ENCODE results near the gene CTSE.
"Not testable (repeated sequence)": the region's sequence is repeated elsewhere in the genome, so short reads cannot be mapped to it uniquely, and the experiment has no call there.

The CTSE gene

GRCh38 chr1:206020393-206021007 is 3.2 kb downstream of the CTSE start:
- no peak for DNase-seq (ENCODE audit: low read depth in 1 of 2, low spot score in 1 of 2)

- DNase-seq (ENCODE audit: low read depth in 1 of 2, low spot score in 1 of 2) = no peak
Measured at GRCh38 chr1:206015071-206015470, 8.6 kb downstream of the CTSE start.

GRCh38 chr1:206014601-206015000 is 9.1 kb downstream of the CTSE start:
- DNase-seq (ENCODE audit: low read depth in 1 of 2, low spot score in 1 of 2) = no peak

- no peak for DNase-seq (ENCODE audit: low read depth in 1 of 2, low spot score in 1 of 2)
Measured at GRCh38 chr1:206013026-206013795, 10.5 kb downstream of the CTSE start.

- DNase-seq (ENCODE audit: low read depth in 1 of 2, low spot score in 1 of 2) = no peak
Measured at GRCh38 chr1:206012086-206012859, 11.4 kb downstream of the CTSE start.

GRCh38 chr1:206011057-206011456 is 12.6 kb downstream of the CTSE start:
- DNase-seq (ENCODE audit: low read depth in 1 of 2, low spot score in 1 of 2) = no peak

GRCh38 chr1:206010060-206010459 is 13.6 kb downstream of the CTSE start:
- DNase-seq (ENCODE audit: low read depth in 1 of 2, low spot score in 1 of 2) = no peak

- no peak for DNase-seq (ENCODE audit: low read depth in 1 of 2, low spot score in 1 of 2)
Measured at GRCh38 chr1:206006946-206007345, 16.7 kb downstream of the CTSE start.

- no peak for DNase-seq (ENCODE audit: low read depth in 1 of 2, low spot score in 1 of 2)
Measured at GRCh38 chr1:206005778-206006180, 17.9 kb downstream of the CTSE start.

- no peak for DNase-seq (ENCODE audit: low read depth in 1 of 2, low spot score in 1 of 2)
Measured at GRCh38 chr1:206005234-206005633, 18.5 kb downstream of the CTSE start.

GRCh38 chr1:206004826-206005225 is 18.9 kb downstream of the CTSE start:
- DNase-seq (ENCODE audit: low read depth in 1 of 2, low spot score in 1 of 2) = no peak

GRCh38 chr1:206003854-206004800 is 19.6 kb downstream of the CTSE start:
- no peak for DNase-seq (ENCODE audit: low read depth in 1 of 2, low spot score in 1 of 2)

GRCh38 chr1:206002871-206003801 is 20.6 kb downstream of the CTSE start, which contains the start of gene RAB7B:
RAB7B (minus strand) TSS chr1:206003395; CDS start chr1:205994135, 9,260 bp downstream.
- no peak for DNase-seq (ENCODE audit: low read depth in 1 of 2, low spot score in 1 of 2)

- DNase-seq (ENCODE audit: low read depth in 1 of 2, low spot score in 1 of 2) = no peak
Measured at GRCh38 chr1:206002160-206002559, 21.5 kb downstream of the CTSE start.

GRCh38 chr1:206001476-206001888 is 22.2 kb downstream of the CTSE start:
- DNase-seq (ENCODE audit: low read depth in 1 of 2, low spot score in 1 of 2) = peak; percentile 12 to 47

- peak in 1 of 2 donors; percentile 18 for DNase-seq (ENCODE audit: low read depth in 1 of 2, low spot score in 1 of 2)
Measured at GRCh38 chr1:206000641-206001339, 22.9 kb downstream of the CTSE start.

GRCh38 chr1:205998457-205999241 is 25.0 kb downstream of the CTSE start:
- no peak for DNase-seq (ENCODE audit: low read depth in 1 of 2, low spot score in 1 of 2)

- not testable (repeated sequence) for DNase-seq (ENCODE audit: low read depth in 1 of 2, low spot score in 1 of 2)
Measured at GRCh38 chr1:205996641-205997040, 27.1 kb downstream of the CTSE start.
